ENCODE measurements around the gene RNF125.
"Not testable (repeated sequence)": the region's sequence is repeated elsewhere in the genome, so short reads cannot be mapped to it uniquely, and the experiment has no call there.

The RNF125 gene

DNA sequence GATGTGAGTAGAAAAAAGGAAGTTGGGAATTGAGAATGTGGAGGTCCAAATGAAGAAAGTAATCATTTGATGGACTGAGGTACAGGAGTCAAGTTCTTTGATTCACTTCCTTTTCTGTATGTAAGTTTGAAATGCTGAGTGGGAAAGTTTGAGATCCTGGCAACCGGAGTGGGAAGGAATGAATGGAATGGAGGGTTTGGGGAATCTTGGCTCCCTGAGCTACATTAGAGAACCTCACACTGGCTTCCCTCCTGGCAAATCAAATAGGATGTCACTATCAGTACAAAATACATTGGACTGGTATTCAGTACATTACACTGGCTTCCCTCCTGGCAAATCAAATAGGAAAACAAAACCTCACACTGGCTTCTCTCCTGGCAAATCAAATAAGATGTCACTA lies 63.3 kb downstream of the RNF125 start:
- Histone ChIP-seq H3K4me1 (ENCODE audit: control extremely low read depth in 1 of 4, control insufficient read depth in 4 of 4, insufficient read depth in 4 of 4, low read length in 3 of 4) (peaks cover 16 to 34% (median 26%) of the 10 kb centered on the region in 4 experiments), H3K27me3 (replicated peaks in 2 of 5; ENCODE audit: control insufficient read depth in 4 of 5, insufficient read depth in 5 of 5, low read length in 4 of 5) (no peaks in the 10 kb centered on the region), H3K36me3 (ENCODE audit: control insufficient read depth in 4 of 4, insufficient read depth in 4 of 4, low read length in 3 of 4) (peaks cover 0 to 2% (median 0%) of the 10 kb centered on the region in 4 experiments), H3K27ac (ENCODE audit: insufficient read depth in 1 of 2, low read depth in 1 of 2, low read length in 2 of 2, poor library complexity in 1 of 2, severe bottlenecking in 2 of 2) (no peak overlapping the region), H3K9me3 (ENCODE audit: control extremely low read depth in 1 of 5, control insufficient read depth in 4 of 5, insufficient read depth in 2 of 5, low read depth in 1 of 5, low read length in 4 of 5) (no peaks in the 10 kb centered on the region), H3K4me3 (ENCODE audit: control insufficient read depth in 1 of 7, extremely low read depth in 1 of 7, insufficient read depth in 4 of 7, low read depth in 2 of 7, low read length in 6 of 7) (no peak overlapping the region)
- WGBS (ENCODE audit: insufficient coverage) = no CpG with 5 or more reads among the region's 1 CpG
- DNase-seq = no peak
- ChIA-PET CTCF (interaction anchor here (0.7 to 2.0 kb wide), 3 partner anchors 10 to 30 kb away, joined by 3 to 7 read pairs (median 4); no protein-coding TSS in a partner anchor), POLR2A (no interaction called here)

DNA sequence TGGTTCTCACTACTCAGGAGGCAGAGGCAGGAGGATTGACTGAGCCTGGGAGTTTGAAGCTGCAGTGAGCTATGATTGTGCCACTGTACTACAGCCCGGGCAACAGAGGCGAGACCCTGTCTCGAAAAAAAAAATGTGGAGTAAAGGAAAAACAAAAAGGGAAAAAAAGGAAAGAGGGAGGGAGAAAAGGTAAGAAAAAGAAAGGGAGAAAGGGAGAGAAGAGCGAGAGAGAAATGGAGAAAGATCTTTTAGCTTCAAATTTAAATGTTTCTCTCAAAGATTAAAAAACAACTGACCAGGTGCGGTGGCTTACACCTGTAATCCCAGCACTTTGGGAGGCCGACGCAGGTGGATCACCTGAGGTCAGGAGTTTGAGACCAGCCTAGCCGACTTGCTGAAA lies 65.2 kb downstream of the RNF125 start:
- no peaks in the 10 kb centered on the region for H3K27me3 ChIP-seq (replicated peaks in 2 of 5; ENCODE audit: control insufficient read depth in 4 of 5, insufficient read depth in 5 of 5, low read length in 4 of 5)
- WGBS (ENCODE audit: insufficient coverage) = 98% methylated on average over 7 of the region's 8 CpGs
- ChIA-PET POLR2A (no interaction called here), CTCF (interaction anchor here (0.7 to 3.9 kb wide), 7 partner anchors 12 to 64 kb away, joined by 3 to 21 read pairs (median 3); partner anchors contain the start of gene RNF125)
- H3K4me1 ChIP-seq (ENCODE audit: control extremely low read depth in 1 of 4, control insufficient read depth in 4 of 4, insufficient read depth in 4 of 4, low read length in 3 of 4) = peaks cover 16 to 39% (median 26%) of the 10 kb centered on the region in 4 experiments
- no peak overlapping the region for H3K27ac ChIP-seq (ENCODE audit: insufficient read depth in 1 of 2, low read depth in 1 of 2, low read length in 2 of 2, poor library complexity in 1 of 2, severe bottlenecking in 2 of 2)
- no peaks in the 10 kb centered on the region for H3K9me3 ChIP-seq (ENCODE audit: control extremely low read depth in 1 of 5, control insufficient read depth in 4 of 5, insufficient read depth in 2 of 5, low read depth in 1 of 5, low read length in 4 of 5)
- no peak for DNase-seq
- H3K36me3 ChIP-seq (ENCODE audit: control insufficient read depth in 4 of 4, insufficient read depth in 4 of 4, low read length in 3 of 4) = no peaks in the 10 kb centered on the region
- no peak overlapping the region for H3K4me3 ChIP-seq (ENCODE audit: control insufficient read depth in 1 of 7, extremely low read depth in 1 of 7, insufficient read depth in 4 of 7, low read depth in 2 of 7, low read length in 6 of 7)

DNA sequence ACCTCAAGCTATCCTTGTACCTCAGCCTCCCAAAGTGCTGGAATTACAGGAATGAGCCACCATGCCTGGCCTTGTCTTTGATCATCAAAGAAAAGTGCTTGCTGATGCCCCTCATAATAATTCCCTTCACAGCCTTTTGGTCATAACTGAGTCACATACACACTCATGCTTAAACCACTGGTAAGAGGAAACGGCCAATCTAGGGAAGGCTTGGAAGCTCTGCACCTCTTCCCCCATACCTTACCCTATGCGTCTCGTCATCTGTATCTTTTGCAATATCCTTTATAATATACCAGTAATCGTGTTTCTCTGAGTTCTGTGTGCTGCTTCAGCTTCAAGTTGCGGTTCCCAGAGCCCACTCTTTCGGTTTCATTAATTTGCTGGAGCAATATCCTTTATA lies 68.3 kb downstream of the RNF125 start:
- WGBS (ENCODE audit: insufficient coverage) = 100% methylated on average over 4 of the region's 6 CpGs
- DNase-seq = no peak
- ChIA-PET CTCF (interaction anchor here (1.2 to 3.9 kb wide), 3 partner anchors 13 to 68 kb away, joined by 4 to 21 read pairs (median 4); partner anchors contain the start of gene RNF125), POLR2A (no interaction called here)
- Histone ChIP-seq H3K4me1 (ENCODE audit: control extremely low read depth in 1 of 4, control insufficient read depth in 4 of 4, insufficient read depth in 4 of 4, low read length in 3 of 4) (peaks cover 20 to 47% (median 33%) of the 10 kb centered on the region in 4 experiments), H3K27ac (ENCODE audit: insufficient read depth in 1 of 2, low read depth in 1 of 2, low read length in 2 of 2, poor library complexity in 1 of 2, severe bottlenecking in 2 of 2) (no peak overlapping the region), H3K27me3 (replicated peaks in 2 of 5; ENCODE audit: control insufficient read depth in 4 of 5, insufficient read depth in 5 of 5, low read length in 4 of 5) (no peaks in the 10 kb centered on the region), H3K9me3 (ENCODE audit: control extremely low read depth in 1 of 5, control insufficient read depth in 4 of 5, insufficient read depth in 2 of 5, low read depth in 1 of 5, low read length in 4 of 5) (no peaks in the 10 kb centered on the region), H3K4me3 (ENCODE audit: control insufficient read depth in 1 of 7, extremely low read depth in 1 of 7, insufficient read depth in 4 of 7, low read depth in 2 of 7, low read length in 6 of 7) (no peak overlapping the region), H3K36me3 (ENCODE audit: control insufficient read depth in 4 of 4, insufficient read depth in 4 of 4, low read length in 3 of 4) (no peaks in the 10 kb centered on the region)

DNA sequence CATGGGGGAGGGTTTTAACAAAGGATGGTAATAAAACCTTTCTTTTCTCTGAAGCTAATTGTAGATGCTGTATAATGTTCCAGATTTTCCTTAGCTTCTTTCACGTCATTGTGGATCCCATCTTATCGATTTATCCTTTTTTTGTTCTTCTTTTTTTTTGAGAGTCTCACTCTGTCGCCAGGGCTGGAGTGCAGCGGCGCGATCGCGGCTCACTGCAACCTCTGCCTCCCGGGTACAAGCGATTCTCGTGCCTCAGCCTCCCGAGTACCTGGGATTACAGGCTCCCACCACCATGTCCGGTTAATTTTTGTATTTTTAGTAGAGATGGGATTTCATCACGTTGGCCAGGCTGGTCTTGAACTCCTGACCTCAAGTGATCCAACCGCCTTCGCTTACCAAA lies 72.2 kb downstream of the RNF125 start:
- ChIA-PET CTCF (interaction anchor here (0.6 to 1.9 kb wide), 5 partner anchors 12 to 170 kb away, joined by 3 to 8 read pairs (median 3); no protein-coding TSS in a partner anchor), POLR2A (interaction anchor here (0.5 to 1.1 kb wide), 3 partner anchors 13 to 39 kb away, joined by 3 read pairs; no protein-coding TSS in a partner anchor)
- H3K27ac ChIP-seq (ENCODE audit: insufficient read depth in 1 of 2, low read depth in 1 of 2, low read length in 2 of 2, poor library complexity in 1 of 2, severe bottlenecking in 2 of 2); H3K9me3 ChIP-seq (ENCODE audit: control extremely low read depth in 1 of 5, control insufficient read depth in 4 of 5, insufficient read depth in 2 of 5, low read depth in 1 of 5, low read length in 4 of 5); DNase-seq; H3K27me3 ChIP-seq (replicated peaks in 2 of 5; ENCODE audit: control insufficient read depth in 4 of 5, insufficient read depth in 5 of 5, low read length in 4 of 5): not testable (repeated sequence)
- Histone ChIP-seq H3K36me3 (ENCODE audit: control insufficient read depth in 4 of 4, insufficient read depth in 4 of 4, low read length in 3 of 4) (peaks cover 2 to 12% (median 5%) of the 10 kb centered on the region in 4 experiments), H3K4me1 (ENCODE audit: control extremely low read depth in 1 of 4, control insufficient read depth in 4 of 4, insufficient read depth in 4 of 4, low read length in 3 of 4) (peaks cover 10 to 46% (median 24%) of the 10 kb centered on the region in 4 experiments), H3K4me3 (ENCODE audit: control insufficient read depth in 1 of 7, extremely low read depth in 1 of 7, insufficient read depth in 4 of 7, low read depth in 2 of 7, low read length in 6 of 7) (peak overlapping the region in 1 of 7 experiments; percentile 95)
- 99% methylated on average over 8 of the region's 16 CpGs for WGBS (ENCODE audit: insufficient coverage)

DNA sequence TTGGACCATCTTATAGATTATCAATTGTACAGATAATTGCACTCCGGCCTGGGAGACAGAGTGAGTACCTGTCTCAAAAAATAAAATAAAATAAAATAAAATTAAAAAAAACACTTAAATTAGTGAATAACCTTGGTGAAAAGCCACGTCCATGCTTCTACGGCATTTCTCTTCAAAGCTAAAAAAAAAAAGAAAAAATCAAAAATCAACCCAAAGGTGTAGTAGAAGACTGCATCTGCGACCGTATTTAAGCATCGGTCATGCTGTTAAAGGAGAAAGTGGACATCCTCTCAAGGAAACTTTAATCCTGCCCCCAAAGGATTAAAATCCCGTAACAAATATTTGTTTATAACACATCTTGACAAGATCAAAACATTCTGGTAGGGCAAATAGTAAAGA lies 72.7 kb downstream of the RNF125 start:
- POLR2A ChIA-PET = interaction anchor here (0.8 to 1.4 kb wide), 6 partner anchors 12 to 148 kb away, joined by 3 to 10 read pairs (median 3); partner anchors contain the start of genes RNF125 and TRAPPC8
- Histone ChIP-seq H3K4me3 (ENCODE audit: control insufficient read depth in 1 of 7, extremely low read depth in 1 of 7, insufficient read depth in 4 of 7, low read depth in 2 of 7, low read length in 6 of 7) (peak overlapping the region in 6 of 7 experiments; percentile 60 to 95 (median 84)), H3K4me1 (ENCODE audit: control extremely low read depth in 1 of 4, control insufficient read depth in 4 of 4, insufficient read depth in 4 of 4, low read length in 3 of 4) (peaks cover 6 to 45% (median 24%) of the 10 kb centered on the region in 4 experiments), H3K27ac (ENCODE audit: insufficient read depth in 1 of 2, low read depth in 1 of 2, low read length in 2 of 2, poor library complexity in 1 of 2, severe bottlenecking in 2 of 2) (peak overlapping the region; percentile 92 to 97), H3K27me3 (replicated peaks in 2 of 5; ENCODE audit: control insufficient read depth in 4 of 5, insufficient read depth in 5 of 5, low read length in 4 of 5) (no peaks in the 10 kb centered on the region), H3K36me3 (ENCODE audit: control insufficient read depth in 4 of 4, insufficient read depth in 4 of 4, low read length in 3 of 4) (peaks cover 2 to 17% (median 7%) of the 10 kb centered on the region in 4 experiments), H3K9me3 (ENCODE audit: control extremely low read depth in 1 of 5, control insufficient read depth in 4 of 5, insufficient read depth in 2 of 5, low read depth in 1 of 5, low read length in 4 of 5) (no peaks in the 10 kb centered on the region)
- WGBS (ENCODE audit: insufficient coverage) = 48% methylated on average over 4 of the region's 7 CpGs
- no peak for DNase-seq
- CTCF ChIA-PET = interaction anchor here (1.1 to 1.4 kb wide), 2 partner anchors 16 to 18 kb away, joined by 3 to 5 read pairs; no protein-coding TSS in a partner anchor

DNA sequence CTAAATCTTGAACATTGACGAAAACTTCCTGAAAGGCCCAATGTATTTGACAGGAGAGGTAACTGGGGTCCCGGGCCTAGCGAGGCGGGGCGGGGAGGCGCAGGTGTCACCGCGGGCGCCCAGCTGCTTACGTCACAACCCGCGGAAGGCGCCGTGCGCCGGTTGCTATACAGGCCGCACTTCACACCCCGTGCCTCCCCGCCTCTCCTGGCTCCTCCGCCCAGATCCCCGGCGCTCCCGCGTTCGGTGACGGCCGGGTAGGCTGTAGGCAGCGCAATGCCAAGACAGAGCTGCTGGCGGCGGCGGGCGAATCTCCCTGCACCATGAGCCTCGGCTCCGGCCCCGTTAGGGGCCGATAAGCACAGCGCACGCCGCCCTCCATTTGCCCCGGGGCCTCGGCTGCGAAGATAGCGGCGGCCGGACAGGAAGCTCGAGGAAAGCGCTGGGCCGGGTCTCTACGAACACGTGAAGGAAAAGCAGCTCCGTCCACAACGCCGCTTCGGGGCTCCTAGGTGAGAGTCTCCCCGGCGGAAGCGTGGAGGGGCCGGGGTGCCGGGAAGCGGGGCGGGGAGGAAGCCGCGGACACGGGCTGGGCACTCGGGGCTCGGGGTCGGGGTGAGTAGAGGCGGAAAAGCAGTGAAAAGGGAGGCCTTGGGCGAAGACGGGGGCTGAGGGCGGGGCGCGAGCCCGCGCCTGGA lies 73.2 kb downstream of the RNF125 start, which contains the start of gene RNF138:
Gene RNF138, plus strand, starts transcription at position 151 of the 698 bp plus-strand sequence. CDS start 903 bp downstream, outside the sequence.
- Histone ChIP-seq H3K27ac (ENCODE audit: insufficient read depth in 1 of 2, low read depth in 1 of 2, low read length in 2 of 2, poor library complexity in 1 of 2, severe bottlenecking in 2 of 2) (peak within 1 kb of the TSS; percentile 92 to 97), H3K4me1 (ENCODE audit: control extremely low read depth in 1 of 4, control insufficient read depth in 4 of 4, insufficient read depth in 4 of 4, low read length in 3 of 4) (peaks cover 8 to 40% (median 28%) of the 10 kb centered on the region in 4 experiments), H3K9me3 (ENCODE audit: control extremely low read depth in 1 of 5, control insufficient read depth in 4 of 5, insufficient read depth in 2 of 5, low read depth in 1 of 5, low read length in 4 of 5) (no peaks in the 10 kb centered on the region), H3K4me3 (ENCODE audit: control insufficient read depth in 1 of 7, extremely low read depth in 1 of 7, insufficient read depth in 4 of 7, low read depth in 2 of 7, low read length in 6 of 7) (peak within 1 kb of the TSS; percentile 69 to 95 (median 86)), H3K36me3 (ENCODE audit: control insufficient read depth in 4 of 4, insufficient read depth in 4 of 4, low read length in 3 of 4) (peaks cover 2 to 23% (median 8%) of the 10 kb centered on the region in 4 experiments), H3K27me3 (replicated peaks in 2 of 5; ENCODE audit: control insufficient read depth in 4 of 5, insufficient read depth in 5 of 5, low read length in 4 of 5) (no peaks in the 10 kb centered on the region)
- peak; percentile 94 to 95 (median 94) for DNase-seq
- WGBS (ENCODE audit: insufficient coverage) = under 1% methylated on average over 66 of the region's 75 CpGs
- POLR2A ChIA-PET = interaction anchor here (0.7 to 1.4 kb wide), 7 partner anchors 12 to 149 kb away, joined by 3 to 10 read pairs (median 3); partner anchors contain the start of genes RNF125 and TRAPPC8
- CTCF ChIA-PET = interaction anchor here (1.1 to 1.4 kb wide), 2 partner anchors 16 to 19 kb away, joined by 3 to 5 read pairs; no protein-coding TSS in a partner anchor
